H1 (cell line): Measurements from ENCODE around the gene MXI1.

Source experiments
- BRCA1 ChIP-seq: IDR thresholded peaks from 2 replicates; pipeline ENCODE4 v1.6.1; 2012; ENCODE audit warnings: low read depth, low read length, improper control_type of control experiment
- CHD2 ChIP-seq: IDR thresholded peaks from 2 replicates; pipeline ENCODE4 v1.6.1; 2012; ENCODE audit warnings: low read length, improper control_type of control experiment
- EZH2 ChIP-seq: fragments of 200-600 bp; sonication (generic); IDR thresholded peaks from 2 replicates; pipeline ENCODE4 v1.7.1; 2012; ENCODE audit warnings: low read depth, mild to moderate bottlenecking, moderate library complexity, low read length, inconsistent platforms; ENCODE audit not compliant: severe bottlenecking
- GTF2F1 ChIP-seq: IDR thresholded peaks from 2 replicates; pipeline ENCODE4 v1.6.1; 2012; ENCODE audit warnings: low read depth, low read length, improper control_type of control experiment, borderline replicate concordance
- JUND ChIP-seq: IDR thresholded peaks from 2 replicates; pipeline ENCODE4 v1.6.1; 2011; ENCODE audit warnings: mild to moderate bottlenecking, improper control_type of control experiment, low read length
- NRF1 ChIP-seq: IDR thresholded peaks from 2 replicates; pipeline ENCODE4 v1.6.1; 2011; ENCODE audit warnings: mild to moderate bottlenecking, low read depth, low read length, improper control_type of control experiment
- POLR2A ChIP-seq, 2 experiments: IDR thresholded peaks; 1 replicate in 1 of 2; 2 replicates in 1 of 2; pipeline ENCODE4 v1.6.1; 2011; ENCODE audit warnings: low read depth in 2 of 2, low read length in 2 of 2, mild to moderate bottlenecking in 2 of 2; ENCODE audit errors: control extremely low read depth in 1 of 2
- POLR2AphosphoS5 ChIP-seq: IDR thresholded peaks from 2 replicates; pipeline ENCODE4 v1.6.1; 2011; ENCODE audit warnings: low read depth, low read length
- RAD21 ChIP-seq, 2 experiments: IDR thresholded peaks in 1 of 2; conservative IDR thresholded peaks in 1 of 2; 2 replicates each; pipeline ENCODE4 v1.6.1; 2011; ENCODE audit warnings: low read depth in 2 of 2, low read length in 2 of 2, improper control_type of control experiment in 1 of 2, inconsistent platforms in 1 of 2, mild to moderate bottlenecking in 1 of 2, moderate library complexity in 1 of 2
- RBBP5 ChIP-seq: IDR thresholded peaks from 2 replicates; pipeline ENCODE4 v1.7.1; 2012; ENCODE audit warnings: low read depth, mild to moderate bottlenecking, inconsistent platforms, low read length, moderate library complexity, borderline replicate concordance
- SIN3A ChIP-seq, 2 experiments: IDR thresholded peaks in 1 of 2; conservative IDR thresholded peaks in 1 of 2; 2 replicates each; pipeline ENCODE4 v1.6.1; 2011 to 2012; ENCODE audit warnings: low read length in 2 of 2, improper control_type of control experiment in 1 of 2, low read depth in 1 of 2, mild to moderate bottlenecking in 1 of 2
- TF ChIP-seq, protein P1 (sequence below), 3 experiments: IDR thresholded peaks; 1 replicate in 2 of 3; 2 replicates in 1 of 3; pipeline versions ENCODE4 v1.5.1 to v1.6.1; 2011; ENCODE audit warnings: low read length in 3 of 3, mild to moderate bottlenecking in 3 of 3, inconsistent platforms in 2 of 3, low read depth in 1 of 3, moderate library complexity in 1 of 3; ENCODE audit not compliant: insufficient read depth in 1 of 3; ENCODE audit errors: control extremely low read depth in 1 of 3

DNA sequence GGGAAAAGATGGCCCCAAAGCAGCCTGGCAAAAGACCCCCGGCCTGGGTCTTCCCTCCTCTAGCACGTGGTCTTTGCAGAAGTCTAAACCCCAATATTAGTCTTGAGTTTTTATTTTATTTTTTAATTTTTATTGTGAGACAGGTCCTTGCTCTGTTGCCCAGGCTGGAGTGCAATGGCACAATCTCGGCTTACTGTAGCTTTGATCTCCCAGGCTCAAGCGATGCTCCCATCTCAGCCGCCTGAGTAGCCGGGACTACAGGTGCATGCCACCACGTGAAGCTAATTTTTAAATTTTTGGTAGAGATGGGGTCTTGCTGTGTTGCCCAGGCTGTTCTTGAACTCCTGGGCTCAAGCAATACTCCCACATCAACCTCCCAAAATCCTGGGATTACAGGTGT is 40.3 kb upstream of the MXI1 start:
- TF ChIP-seq POLR2AphosphoS5 = no peak
- no peak for TF ChIP-seq POLR2A (IDR thresholded peaks at IDR 0.05; ENCODE audit: control extremely low read depth in 1 of 2, low read depth in 2 of 2, low read length in 2 of 2)
- no peak for TF ChIP-seq EZH2
- TF ChIP-seq, protein P1, sequence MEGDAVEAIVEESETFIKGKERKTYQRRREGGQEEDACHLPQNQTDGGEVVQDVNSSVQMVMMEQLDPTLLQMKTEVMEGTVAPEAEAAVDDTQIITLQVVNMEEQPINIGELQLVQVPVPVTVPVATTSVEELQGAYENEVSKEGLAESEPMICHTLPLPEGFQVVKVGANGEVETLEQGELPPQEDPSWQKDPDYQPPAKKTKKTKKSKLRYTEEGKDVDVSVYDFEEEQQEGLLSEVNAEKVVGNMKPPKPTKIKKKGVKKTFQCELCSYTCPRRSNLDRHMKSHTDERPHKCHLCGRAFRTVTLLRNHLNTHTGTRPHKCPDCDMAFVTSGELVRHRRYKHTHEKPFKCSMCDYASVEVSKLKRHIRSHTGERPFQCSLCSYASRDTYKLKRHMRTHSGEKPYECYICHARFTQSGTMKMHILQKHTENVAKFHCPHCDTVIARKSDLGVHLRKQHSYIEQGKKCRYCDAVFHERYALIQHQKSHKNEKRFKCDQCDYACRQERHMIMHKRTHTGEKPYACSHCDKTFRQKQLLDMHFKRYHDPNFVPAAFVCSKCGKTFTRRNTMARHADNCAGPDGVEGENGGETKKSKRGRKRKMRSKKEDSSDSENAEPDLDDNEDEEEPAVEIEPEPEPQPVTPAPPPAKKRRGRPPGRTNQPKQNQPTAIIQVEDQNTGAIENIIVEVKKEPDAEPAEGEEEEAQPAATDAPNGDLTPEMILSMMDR (IDR thresholded peaks at IDR 0.05; ENCODE audit: control extremely low read depth in 1 of 3, insufficient read depth in 1 of 3, low read depth in 1 of 3, low read length in 3 of 3) = no peak
- TF ChIP-seq RAD21 (IDR thresholded peaks at IDR 0.05 in 1 of 2, conservative IDR thresholded peaks at IDR 0.05 in 1 of 2; ENCODE audit: low read depth in 2 of 2, low read length in 2 of 2) = no peak
- TF ChIP-seq SIN3A (conservative IDR thresholded peaks at IDR 0.05 in 1 of 2, IDR thresholded peaks at IDR 0.05 in 1 of 2; ENCODE audit: low read depth in 1 of 2, low read length in 2 of 2) = no peak
- TF ChIP-seq RBBP5 = no peak
- no peak for TF ChIP-seq GTF2F1
- TF ChIP-seq BRCA1 = no peak
- no peak for TF ChIP-seq JUND
- TF ChIP-seq NRF1 = no peak
- no peak for TF ChIP-seq CHD2
